ENCODE data around the gene DIO3.

Gene DIO3

DNA sequence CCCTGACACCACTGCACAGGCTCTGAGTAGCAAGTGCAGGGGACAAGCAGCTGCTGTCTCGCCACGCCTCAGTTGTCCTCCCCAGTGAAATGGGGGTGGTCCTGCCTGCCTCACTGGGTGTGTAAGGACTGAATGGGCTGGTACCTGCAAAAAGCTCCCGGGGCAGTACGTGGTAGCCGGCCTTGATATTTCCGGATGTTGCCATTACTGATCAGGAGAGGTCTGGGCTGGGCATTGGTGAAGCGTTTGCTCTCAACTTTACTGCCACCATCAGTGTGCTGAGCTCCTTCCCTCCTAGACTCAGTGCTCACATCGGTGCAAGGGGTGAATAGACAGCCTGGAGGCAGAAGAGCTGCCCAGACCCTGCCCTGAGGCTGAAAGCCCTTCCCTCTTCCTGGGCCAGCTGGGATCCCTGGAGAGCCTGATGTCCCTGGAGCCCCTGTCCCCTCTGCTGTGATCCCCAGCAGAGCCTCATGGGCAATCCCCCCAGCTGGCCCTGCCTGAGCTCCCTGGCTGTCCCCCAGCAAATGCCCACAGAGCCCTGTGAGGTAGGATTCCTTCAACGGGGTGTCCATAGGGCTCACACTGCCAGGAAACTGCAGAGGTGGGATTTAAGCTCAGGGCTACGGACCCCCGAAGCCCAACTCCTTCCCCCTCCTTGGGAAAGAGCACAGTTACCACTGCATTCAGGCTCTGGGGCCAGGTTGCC lies 18.2 kb downstream of the DIO3 start:
- no peak for TF ChIP-seq Cebpa-rat (IDR thresholded peaks at IDR 0.05)
- Histone ChIP-seq H3K36me3 (no peaks in the 10 kb centered on the region), H3K9me3 (replicated peaks in 1 of 11) (peaks cover 0 to 3% (median 0%) of the 10 kb centered on the region in 11 experiments; a peak in 2 of 22 replicates), H3K4me1 (no peaks in the 10 kb centered on the region), H3K27ac (no peak overlapping the region), H3K9ac (no peak overlapping the region), H3K27me3 (no peaks in the 10 kb centered on the region), H4K20me1 (no peaks in the 10 kb centered on the region), H3K4me2 (no peak overlapping the region), H3K4me3 (no peak overlapping the region)

GRCh38 chr14:101581806-101582205 lies 20.5 kb downstream of the DIO3 start:
- no peak for TF ChIP-seq Cebpa-rat (IDR thresholded peaks at IDR 0.05)
- Histone ChIP-seq H3K4me1 (peaks cover 0 to 17% (median 13%) of the 10 kb centered on the region in 10 experiments; a peak in 13 of 20 replicates), H3K9ac (no peak overlapping the region), H3K36me3 (no peaks in the 10 kb centered on the region), H3K9me3 (replicated peaks in 1 of 11) (peaks cover 0 to 5% (median 0%) of the 10 kb centered on the region in 11 experiments; a peak in 2 of 22 replicates), H3K4me3 (no peak overlapping the region), H3K4me2 (no peak overlapping the region), H4K20me1 (no peaks in the 10 kb centered on the region; a peak in 1 of 22 replicates), H3K27me3 (peaks cover 0 to 6% (median 0%) of the 10 kb centered on the region in 11 experiments; a peak in 4 of 22 replicates), H3K27ac (no peak overlapping the region)

DNA sequence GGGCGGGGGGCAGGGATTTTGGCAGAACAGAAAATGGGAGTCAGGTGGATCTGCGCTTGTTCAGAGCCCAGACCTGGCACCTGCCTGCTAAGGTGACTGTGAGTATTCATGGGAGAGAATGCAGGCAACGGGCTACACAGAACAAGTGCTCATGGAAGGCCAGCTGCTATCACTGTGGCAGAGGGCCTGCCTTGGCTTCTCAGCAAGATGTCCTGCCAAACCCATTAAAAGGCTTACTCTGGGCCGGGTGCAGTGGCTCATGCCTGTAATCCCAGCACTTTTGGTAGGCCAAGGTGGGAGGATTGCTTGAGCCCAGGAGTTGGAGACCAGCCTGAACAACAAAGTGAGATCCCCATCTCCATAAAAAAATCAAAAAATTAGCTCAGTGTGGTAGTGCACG lies 21.0 kb downstream of the DIO3 start:
- Histone ChIP-seq H3K9ac (no peak overlapping the region), H3K27me3 (peaks cover 0 to 11% (median 2%) of the 10 kb centered on the region in 11 experiments; a peak in 8 of 22 replicates), H3K9me3 (replicated peaks in 1 of 11) (peaks cover 0 to 5% (median 0%) of the 10 kb centered on the region in 11 experiments; a peak in 2 of 22 replicates), H3K27ac (no peak overlapping the region), H3K4me1 (peaks cover 0 to 22% (median 17%) of the 10 kb centered on the region in 10 experiments; a peak in 16 of 20 replicates), H3K4me3 (no peak overlapping the region), H3K36me3 (no peaks in the 10 kb centered on the region), H3K4me2 (no peak overlapping the region), H4K20me1 (peaks cover 0 to 3% (median 0%) of the 10 kb centered on the region in 11 experiments; a peak in 1 of 22 replicates)
- TF ChIP-seq Cebpa-rat (IDR thresholded peaks at IDR 0.05): no peak

- no peak overlapping the region for H3K9ac ChIP-seq
- H3K4me1 ChIP-seq: peaks cover 8 to 31% (median 26%) of the 10 kb centered on the region in 10 experiments; a peak in 19 of 20 replicates
- H3K4me2 ChIP-seq: no peak overlapping the region
- H3K9me3 ChIP-seq (replicated peaks in 1 of 11): peaks cover 0 to 5% (median 0%) of the 10 kb centered on the region in 11 experiments; a peak in 2 of 22 replicates
- H3K27me3 ChIP-seq: peaks cover 0 to 20% (median 4%) of the 10 kb centered on the region in 11 experiments; a peak in 9 of 22 replicates
- H4K20me1 ChIP-seq: peaks cover 0 to 3% (median 0%) of the 10 kb centered on the region in 11 experiments; a peak in 1 of 22 replicates
- H3K36me3 ChIP-seq: no peaks in the 10 kb centered on the region
- H3K27ac ChIP-seq: no peak overlapping the region
- H3K4me3 ChIP-seq: no peak overlapping the region
- TF ChIP-seq Cebpa-rat (IDR thresholded peaks at IDR 0.05): no peak
Observed at GRCh38 chr14:101583006-101583714, 21.9 kb downstream of the DIO3 start.

DNA sequence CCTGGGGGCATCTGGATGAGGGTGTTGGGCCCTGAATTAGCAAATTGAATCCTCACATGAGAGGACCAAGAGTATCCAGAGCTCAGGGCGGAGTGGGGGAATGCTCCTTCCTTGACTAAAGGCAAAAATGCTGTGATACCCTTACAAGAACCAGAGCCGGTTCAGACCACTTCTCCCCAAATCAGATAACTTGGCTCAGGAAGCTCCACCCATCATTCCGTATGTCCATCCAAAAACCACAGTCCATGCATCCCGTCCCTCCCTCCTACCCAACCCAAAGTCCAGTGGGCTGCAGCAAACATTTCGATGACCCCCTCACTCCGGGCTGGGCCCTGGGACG lies 22.4 kb downstream of the DIO3 start:
- no peak overlapping the region for H3K4me2 ChIP-seq
- no peaks in the 10 kb centered on the region for H3K36me3 ChIP-seq
- no peak for TF ChIP-seq Cebpa-rat (IDR thresholded peaks at IDR 0.05)
- H3K27ac ChIP-seq: no peak overlapping the region
- H3K4me1 ChIP-seq: peaks cover 10 to 36% (median 31%) of the 10 kb centered on the region in 10 experiments; a peak in 19 of 20 replicates
- peaks cover 0 to 5% (median 0%) of the 10 kb centered on the region in 11 experiments; a peak in 2 of 22 replicates for H3K9me3 ChIP-seq (replicated peaks in 1 of 11)
- H3K9ac ChIP-seq: no peak overlapping the region
- H4K20me1 ChIP-seq: peaks cover 0 to 3% (median 0%) of the 10 kb centered on the region in 11 experiments; a peak in 1 of 22 replicates
- no peak overlapping the region for H3K4me3 ChIP-seq
- H3K27me3 ChIP-seq: peaks cover 0 to 24% (median 4%) of the 10 kb centered on the region in 11 experiments; a peak in 9 of 22 replicates

DNA sequence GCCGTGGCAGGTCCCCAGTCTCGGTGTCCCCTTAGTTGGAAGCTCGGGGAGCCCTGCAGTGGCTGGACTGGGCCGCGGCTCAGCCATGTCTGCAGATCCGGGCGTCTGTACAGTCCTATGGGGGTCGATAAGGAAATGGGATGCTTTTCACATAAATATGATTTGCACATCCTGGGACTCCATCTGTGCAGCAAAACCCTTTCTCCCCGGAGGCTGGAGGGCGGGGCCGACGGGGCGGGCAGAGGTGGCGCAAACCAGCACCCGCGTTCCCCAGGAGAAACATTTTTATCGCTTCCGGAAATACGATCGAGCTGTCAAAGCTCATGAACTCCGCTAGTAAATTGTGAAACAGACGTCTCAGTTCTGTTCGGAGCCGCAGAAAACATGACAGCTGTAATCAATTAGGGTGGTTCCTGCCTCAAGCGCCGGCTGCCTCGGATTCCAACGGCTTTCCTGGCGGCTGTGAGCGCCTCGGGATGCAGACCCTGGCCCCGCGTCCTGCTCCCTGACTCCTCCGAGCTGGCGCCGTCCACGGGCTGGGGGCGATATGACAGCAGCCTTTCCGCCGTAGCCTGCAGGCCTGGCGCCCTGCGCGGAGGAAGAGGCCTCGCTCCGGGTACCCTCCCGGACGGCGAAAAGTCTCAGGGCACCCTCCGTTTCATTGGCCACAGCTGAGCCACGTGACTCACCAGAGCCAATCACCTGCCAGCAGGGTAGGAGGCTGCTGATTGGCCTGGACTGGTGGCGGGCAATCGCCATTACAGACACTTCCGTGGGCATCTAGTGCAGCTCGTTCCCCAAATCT lies 23.0 kb downstream of the DIO3 start:
- no peaks in the 10 kb centered on the region for H3K36me3 ChIP-seq
- H3K27ac ChIP-seq: no peak overlapping the region
- H3K4me1 ChIP-seq: peaks cover 10 to 42% (median 37%) of the 10 kb centered on the region in 10 experiments; a peak in 19 of 20 replicates
- H3K4me3 ChIP-seq: no peak overlapping the region
- H3K9ac ChIP-seq: no peak overlapping the region
- no peak overlapping the region for H3K4me2 ChIP-seq
- H3K9me3 ChIP-seq (replicated peaks in 1 of 11): peaks cover 0 to 5% (median 0%) of the 10 kb centered on the region in 11 experiments; a peak in 2 of 22 replicates
- TF ChIP-seq Cebpa-rat (IDR thresholded peaks at IDR 0.05): no peak
- peaks cover 0 to 3% (median 0%) of the 10 kb centered on the region in 11 experiments; a peak in 1 of 22 replicates for H4K20me1 ChIP-seq
- peaks cover 0 to 24% (median 4%) of the 10 kb centered on the region in 11 experiments; a peak in 9 of 22 replicates for H3K27me3 ChIP-seq

DNA sequence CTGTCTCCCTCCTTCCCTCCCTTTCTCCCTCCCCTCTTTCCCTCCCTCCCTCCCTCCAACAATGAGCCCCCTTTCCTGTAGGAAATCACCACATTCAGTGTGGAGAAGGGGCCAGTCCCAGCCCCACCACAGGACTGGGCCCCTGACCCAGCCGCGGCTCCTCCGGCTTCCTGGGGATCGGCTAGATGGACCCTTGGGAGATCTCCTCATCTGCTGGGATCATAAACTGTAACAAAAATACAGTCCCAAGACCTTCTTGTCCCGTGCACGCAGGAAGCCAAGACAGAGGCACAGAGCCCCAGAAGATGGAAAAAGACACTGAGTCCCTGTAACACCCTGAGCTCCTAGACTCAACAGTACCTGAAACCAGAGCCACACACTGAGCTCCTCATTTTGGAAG lies 23.9 kb downstream of the DIO3 start:
- Histone ChIP-seq H4K20me1 (peaks cover 0 to 3% (median 0%) of the 10 kb centered on the region in 11 experiments; a peak in 1 of 22 replicates), H3K4me2 (peak overlapping the region in 8 of 11 experiments; percentile 8 to 78 (median 48); a peak in 13 of 22 replicates), H3K4me1 (peaks cover 10 to 51% (median 47%) of the 10 kb centered on the region in 10 experiments; a peak in 19 of 20 replicates), H3K27ac (no peak overlapping the region), H3K9ac (no peak overlapping the region), H3K27me3 (peaks cover 0 to 24% (median 4%) of the 10 kb centered on the region in 11 experiments; a peak in 9 of 22 replicates), H3K4me3 (no peak overlapping the region), H3K9me3 (replicated peaks in 1 of 11) (peaks cover 0 to 5% (median 0%) of the 10 kb centered on the region in 11 experiments; a peak in 2 of 22 replicates), H3K36me3 (no peaks in the 10 kb centered on the region)
- no peak for TF ChIP-seq Cebpa-rat (IDR thresholded peaks at IDR 0.05)

All from BLaER1 treated with 17β-estradiol and CSF1 and Interleukin-3, amounts not matched to agents 10 nM and 100 nM (cell line).